ENCODE results near the gene OOSP3. TPM values are rescaled to one million over a fixed set of nuclear protein-coding genes. Genes with fewer than 3 reads are reported as not detected.

Gene OOSP3
- total RNA-seq, 1 donor from 2014 or later = not detected

GRCh38 chr11:59894616-59895015, 16.0 kb downstream of the OOSP3 start:
- Mint-ChIP-seq H3K36me3 (ENCODE audit: low read depth) (peaks cover 4% of the 10 kb centered on the region), H3K9me3 (peaks cover 6% of the 10 kb centered on the region), H3K4me1 (no peaks in the 10 kb centered on the region), H3K27me3 (ENCODE audit: low read depth) (no peaks in the 10 kb centered on the region), H3K27ac (ENCODE audit: unreplicated experiment) (no peak overlapping the region), H3K4me3 (no peak overlapping the region)
- no peak for DNase-seq (ENCODE audit: low read depth, low spot score)
- no peak for TF ChIP-seq CTCF (conservative IDR thresholded peaks at IDR 0.05)

GRCh38 chr11:59898046-59898445, 19.5 kb downstream of the OOSP3 start:
- Mint-ChIP-seq H3K36me3 (ENCODE audit: low read depth) (peaks cover 2% of the 10 kb centered on the region), H3K27me3 (ENCODE audit: low read depth) (no peaks in the 10 kb centered on the region), H3K9me3 (no peaks in the 10 kb centered on the region), H3K4me3 (no peak overlapping the region), H3K4me1 (peaks cover 4% of the 10 kb centered on the region), H3K27ac (ENCODE audit: unreplicated experiment) (no peak overlapping the region)
- TF ChIP-seq CTCF (conservative IDR thresholded peaks at IDR 0.05) = no peak
- no peak for DNase-seq (ENCODE audit: low read depth, low spot score)

GRCh38 chr11:59898650-59899049, 20.1 kb downstream of the OOSP3 start:
- Mint-ChIP-seq H3K27ac (ENCODE audit: unreplicated experiment) (peak overlapping the region; percentile 54), H3K4me3 (no peak overlapping the region), H3K9me3 (no peaks in the 10 kb centered on the region), H3K36me3 (ENCODE audit: low read depth) (peaks cover 2% of the 10 kb centered on the region), H3K4me1 (peaks cover 4% of the 10 kb centered on the region), H3K27me3 (ENCODE audit: low read depth) (no peaks in the 10 kb centered on the region)
- no peak for TF ChIP-seq CTCF (conservative IDR thresholded peaks at IDR 0.05)
- no peak for DNase-seq (ENCODE audit: low read depth, low spot score)

- peaks cover 2% of the 10 kb centered on the region for H3K36me3 Mint-ChIP-seq (ENCODE audit: low read depth)
- TF ChIP-seq CTCF (conservative IDR thresholded peaks at IDR 0.05) = no peak
- H3K9me3 Mint-ChIP-seq = no peaks in the 10 kb centered on the region
- no peak overlapping the region for H3K27ac Mint-ChIP-seq (ENCODE audit: unreplicated experiment)
- DNase-seq (ENCODE audit: low read depth, low spot score) = no peak
- H3K27me3 Mint-ChIP-seq (ENCODE audit: low read depth) = no peaks in the 10 kb centered on the region
- H3K4me1 Mint-ChIP-seq = peaks cover 4% of the 10 kb centered on the region
- H3K4me3 Mint-ChIP-seq = no peak overlapping the region
Measured at GRCh38 chr11:59899532-59899931, 20.9 kb downstream of the OOSP3 start.

- Mint-ChIP-seq H3K27ac (ENCODE audit: unreplicated experiment) (no peak overlapping the region), H3K4me3 (no peak overlapping the region), H3K9me3 (peaks cover 3% of the 10 kb centered on the region), H3K36me3 (ENCODE audit: low read depth) (peaks cover 2% of the 10 kb centered on the region), H3K4me1 (peaks cover 4% of the 10 kb centered on the region), H3K27me3 (ENCODE audit: low read depth) (no peaks in the 10 kb centered on the region)
- DNase-seq (ENCODE audit: low read depth, low spot score) = no peak
- no peak for TF ChIP-seq CTCF (conservative IDR thresholded peaks at IDR 0.05)
Measured at GRCh38 chr11:59900366-59901126, 22.0 kb downstream of the OOSP3 start.
